DMS153 treated with DMSO at 0.1 percent for 48 hours (cell line): Measurements from ENCODE around the gene NCSTN.
"Not testable (repeated sequence)": the region's sequence is repeated elsewhere in the genome, so short reads cannot be mapped to it uniquely, and the experiment has no call there.

Experiments
- DNase-seq: peaks from one replicate; lab custom pipeline; 2025; ENCODE audit not compliant: unreplicated experiment; lab: John Stamatoyannopoulos, UW

The NCSTN gene

GRCh38 chr1:160370561-160371345, 27.6 kb downstream of the NCSTN start:
- DNase-seq = no peak

- no peak for DNase-seq
Observed at GRCh38 chr1:160371346-160371631, 28.1 kb downstream of the NCSTN start.

DNA sequence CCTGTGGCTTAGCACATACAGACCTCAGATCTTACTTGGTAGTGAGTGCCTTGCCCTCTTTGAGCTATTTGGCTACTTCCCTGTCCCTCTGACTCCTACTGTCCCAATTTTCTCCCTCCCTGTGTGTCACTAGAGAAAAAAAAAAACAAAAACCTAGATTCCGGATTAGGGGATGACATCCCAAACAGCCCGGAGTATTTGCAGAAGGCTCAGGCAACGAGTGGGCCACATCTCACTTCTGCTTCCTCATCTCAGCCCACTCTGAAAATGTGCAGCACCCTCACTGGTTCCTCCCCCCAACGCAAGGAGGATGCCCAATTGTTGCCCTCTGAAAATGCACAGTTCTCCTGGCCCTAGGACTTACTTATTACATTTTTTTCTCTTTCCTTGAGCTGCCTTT, 28.6 kb downstream of the NCSTN start:
- no peak for DNase-seq

DNA sequence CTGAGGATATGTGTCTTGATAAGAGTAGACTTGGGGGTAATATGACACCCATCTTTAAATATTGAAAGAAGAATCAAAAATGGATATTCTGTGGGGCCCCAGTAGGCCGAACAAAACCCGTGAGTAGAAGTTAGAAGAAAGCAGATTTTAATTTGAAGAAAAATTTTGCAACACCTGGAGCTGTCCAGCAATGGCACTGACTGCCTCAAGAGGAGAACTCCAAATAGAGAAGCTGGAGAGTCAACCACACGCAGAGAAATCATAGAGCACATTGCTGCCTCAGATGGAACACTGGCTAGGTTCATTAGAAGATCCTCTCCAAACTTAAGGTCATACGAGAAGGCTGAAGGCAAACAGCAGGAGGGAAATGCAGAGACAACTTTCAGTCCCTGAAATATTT, 30.5 kb downstream of the NCSTN start:
- no peak for DNase-seq

DNA sequence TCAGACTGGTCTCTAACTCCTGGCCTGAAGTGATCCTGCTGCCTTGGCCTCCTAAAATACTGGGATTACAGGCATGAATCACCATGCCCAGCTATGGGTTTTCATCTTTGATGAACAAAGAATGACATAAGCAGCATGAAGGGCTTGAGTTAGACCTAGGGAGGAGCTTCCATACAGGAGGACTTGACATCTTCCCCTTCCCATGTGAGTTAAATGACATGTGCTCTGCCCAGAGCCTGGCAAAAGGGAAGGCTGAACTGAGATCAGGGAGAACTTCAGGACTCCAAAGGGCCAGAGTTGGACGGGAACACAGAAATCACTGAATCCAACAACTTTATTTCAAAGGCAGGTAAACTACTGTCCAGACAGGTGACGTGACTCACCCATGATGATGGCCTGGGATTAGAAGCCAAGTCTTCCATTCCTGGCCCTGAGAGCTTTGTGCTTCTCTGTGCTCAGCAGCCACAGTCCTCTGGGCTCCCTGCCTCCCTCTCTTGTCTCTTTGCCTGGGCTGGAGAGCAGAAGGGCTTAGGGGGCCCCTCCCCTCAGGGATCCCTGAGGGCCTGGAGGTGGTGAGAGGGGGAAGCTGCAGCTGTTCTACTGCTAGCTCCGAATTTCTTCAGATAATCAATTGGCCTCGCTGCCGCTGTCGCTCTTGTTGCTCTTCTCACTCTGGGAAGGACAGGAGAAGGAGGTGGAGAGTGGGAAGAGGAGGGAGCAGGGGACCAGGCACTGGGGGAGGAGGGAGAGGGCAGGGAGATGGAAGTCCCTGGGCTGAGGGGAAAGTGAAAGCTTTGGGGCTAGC, 31.3 kb downstream of the NCSTN start:
- no peak for DNase-seq

- no peak for DNase-seq
Observed at GRCh38 chr1:160375788-160376524, 32.8 kb downstream of the NCSTN start.

- peak; percentile 89 for DNase-seq
Observed at GRCh38 chr1:160376525-160377131, 33.4 kb downstream of the NCSTN start.

- no peak for DNase-seq
Observed at GRCh38 chr1:160377585-160378206, 34.5 kb downstream of the NCSTN start.

DNA sequence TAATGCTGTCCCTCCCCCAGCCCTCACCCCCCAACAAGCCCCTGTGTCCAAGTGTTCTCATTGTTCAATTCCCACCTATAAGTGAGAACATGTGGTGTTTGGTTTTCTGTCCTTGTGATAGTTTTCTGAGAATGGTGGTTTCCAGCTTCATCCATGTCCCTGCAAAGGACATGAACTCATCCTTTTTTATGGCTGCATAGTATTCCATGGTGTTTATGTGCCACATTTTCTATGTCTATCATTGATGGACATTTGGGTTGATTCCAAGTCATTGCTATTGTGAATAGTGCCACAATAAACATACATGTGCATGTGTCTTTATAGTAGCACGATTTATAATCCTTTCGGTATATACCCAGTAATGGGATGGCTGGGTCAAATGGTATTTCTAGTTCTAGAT, 41.6 kb downstream of the NCSTN start:
- DNase-seq = not testable (repeated sequence)

GRCh38 chr1:160388406-160388805, 45.2 kb downstream of the NCSTN start:
- DNase-seq = not testable (repeated sequence)

DNA sequence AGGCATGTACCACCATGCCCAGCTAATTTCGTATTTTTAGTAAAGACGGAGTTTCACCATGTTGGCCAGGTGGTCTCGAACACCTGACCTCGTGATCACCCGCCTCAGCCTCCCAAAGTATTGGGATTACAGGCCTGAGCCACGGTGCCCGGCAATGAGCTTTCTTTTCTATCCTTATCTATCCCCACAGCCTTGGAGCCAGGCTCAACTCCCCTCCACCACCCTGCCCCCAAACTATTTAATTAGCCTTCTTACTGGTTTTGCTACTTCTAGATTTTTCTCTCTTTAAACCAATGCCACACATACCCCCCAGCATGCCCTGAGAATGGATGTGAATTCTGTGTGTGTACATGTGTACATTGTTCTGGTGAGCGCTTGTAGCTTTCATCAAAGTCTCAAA, 51.5 kb downstream of the NCSTN start:
- no peak for DNase-seq

DNA sequence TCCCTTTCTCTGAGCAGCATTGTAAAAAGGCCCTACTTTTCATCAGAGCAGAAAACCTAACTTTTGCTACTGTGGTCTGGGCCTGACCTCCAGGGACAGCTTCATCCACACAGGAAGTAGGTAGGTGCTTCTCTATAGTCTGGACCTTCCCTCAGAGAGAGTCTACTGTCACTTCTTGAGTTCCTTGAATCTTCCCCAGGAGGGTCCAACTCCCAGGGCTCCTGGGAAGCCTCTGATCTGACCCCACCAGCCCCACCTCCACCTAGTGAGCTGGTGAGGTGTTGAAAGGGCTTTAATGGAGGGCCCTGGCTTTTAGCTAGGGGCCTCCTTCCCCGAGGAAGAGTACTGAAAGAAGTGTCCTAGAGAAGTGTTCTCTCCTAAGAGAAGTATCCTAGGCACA, 54.5 kb downstream of the NCSTN start:
- DNase-seq = no peak

DNA sequence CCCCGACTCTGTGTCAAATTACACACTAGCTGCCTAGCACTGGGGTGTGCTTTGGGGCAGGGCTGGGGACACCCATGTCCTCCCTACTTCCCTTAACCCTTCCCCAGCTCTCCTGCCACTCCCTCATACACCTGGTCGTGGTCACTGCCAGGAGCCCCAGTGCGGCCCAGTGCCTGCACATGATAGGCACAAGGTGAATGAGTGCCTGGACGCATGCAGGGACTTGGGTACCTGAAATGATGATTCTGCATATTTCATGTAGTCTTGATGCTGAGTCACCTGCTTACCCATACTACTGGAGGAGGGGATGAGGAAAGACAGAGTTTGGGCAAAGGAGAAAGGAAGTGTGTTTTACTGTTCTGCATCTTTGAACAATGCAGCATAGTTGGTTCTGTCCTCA, 55.6 kb downstream of the NCSTN start:
- no peak for DNase-seq

DNA sequence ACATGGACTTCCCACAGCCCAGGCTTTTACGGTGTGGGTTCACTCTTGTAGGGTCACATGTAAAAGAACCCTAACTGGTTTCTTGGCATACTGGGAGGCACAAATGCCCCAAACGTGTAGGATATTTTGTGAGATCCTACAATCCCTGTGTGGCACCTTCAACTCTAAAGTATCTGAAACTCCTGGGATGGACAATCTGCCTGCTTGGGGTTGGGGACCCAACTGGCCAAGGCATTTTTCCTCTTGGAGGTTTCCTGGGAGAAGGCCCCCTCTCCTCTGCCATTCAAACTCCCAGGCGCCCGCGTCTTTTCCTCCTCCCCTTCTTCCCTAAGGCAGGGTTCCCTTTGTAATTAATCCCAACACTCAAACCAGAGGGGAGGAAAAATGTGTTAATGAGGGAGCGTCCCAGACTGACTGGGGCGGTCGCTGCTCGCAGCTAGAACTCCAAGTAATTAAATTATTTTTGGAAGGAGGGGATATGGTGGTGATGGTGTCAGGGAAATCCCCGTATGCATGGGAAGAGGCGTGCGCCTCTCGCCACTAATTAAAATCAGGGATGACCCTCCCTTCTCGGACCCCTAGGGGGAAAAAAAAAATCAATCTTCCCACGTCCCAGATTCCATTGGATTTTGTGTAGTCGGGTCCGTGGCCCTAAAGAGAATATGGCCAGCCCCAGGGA, 56.5 kb downstream of the NCSTN start:
- no peak for DNase-seq

- DNase-seq = peak; percentile 34
Observed at GRCh38 chr1:160400223-160400645, 57.1 kb downstream of the NCSTN start, which contains the start of gene VANGL2. Gene VANGL2 (plus strand): TSS chr1:160400564. CDS start chr1:160415838, 15,274 bp downstream.

DNA sequence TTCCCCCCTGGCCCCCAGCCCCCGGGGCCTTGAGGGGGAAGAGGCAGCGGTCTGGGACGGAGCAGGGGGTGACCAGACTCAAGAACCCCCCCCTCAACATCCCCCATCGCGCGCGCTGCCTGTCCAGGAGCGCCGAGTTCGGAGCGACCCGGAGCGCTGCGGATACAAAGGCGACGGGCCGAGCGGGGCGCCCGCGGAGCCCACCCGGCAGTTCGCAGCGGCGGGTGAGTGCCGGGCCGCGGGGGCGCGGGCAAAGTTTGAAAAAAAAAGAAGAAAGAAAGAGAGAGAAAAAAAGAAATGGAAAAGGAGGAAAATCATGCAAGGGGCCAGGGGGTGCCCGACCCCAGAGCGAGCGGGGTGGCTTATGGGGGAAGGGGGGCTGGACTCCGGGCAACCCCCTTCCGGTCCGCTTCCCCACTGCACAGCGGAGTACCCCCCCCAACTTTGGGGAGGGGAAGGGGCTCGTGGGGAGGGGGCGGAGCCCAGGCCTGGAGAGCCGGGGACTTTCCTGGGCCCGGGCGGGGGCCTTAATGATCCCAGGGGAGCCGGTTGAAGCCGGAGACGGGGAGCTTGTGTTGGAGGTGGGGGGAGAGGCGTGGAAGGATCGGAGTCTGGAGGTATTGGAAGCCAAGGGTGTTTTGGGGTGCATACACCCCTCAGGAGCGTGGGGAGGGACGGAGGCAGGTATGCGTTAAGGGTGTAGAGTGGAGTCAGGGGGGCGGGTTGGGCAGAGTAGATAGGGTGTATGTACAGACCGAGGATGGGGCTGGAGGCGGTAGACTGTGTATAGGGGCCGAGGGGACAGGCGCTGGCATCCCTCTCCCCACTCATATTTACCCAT, 57.7 kb downstream of the NCSTN start:
- no peak for DNase-seq

DNA sequence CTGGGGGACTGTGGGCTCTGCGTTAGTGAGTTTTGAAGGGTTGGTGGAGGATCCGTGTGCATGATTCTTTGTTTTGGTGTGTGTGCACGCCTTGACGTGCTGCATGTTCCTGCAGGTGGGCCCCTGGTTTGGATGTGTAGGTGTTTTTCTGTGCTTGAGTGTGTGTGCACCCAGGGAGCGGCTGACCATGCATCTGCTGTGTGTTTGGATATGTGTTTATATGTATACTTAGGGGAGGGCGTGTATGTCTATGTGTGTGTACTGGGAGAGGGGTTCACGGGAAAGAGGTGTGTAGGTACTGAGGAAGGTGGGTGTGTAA, 58.3 kb downstream of the NCSTN start:
- DNase-seq = no peak

GRCh38 chr1:160402001-160402795, 59.0 kb downstream of the NCSTN start:
- no peak for DNase-seq

DNA sequence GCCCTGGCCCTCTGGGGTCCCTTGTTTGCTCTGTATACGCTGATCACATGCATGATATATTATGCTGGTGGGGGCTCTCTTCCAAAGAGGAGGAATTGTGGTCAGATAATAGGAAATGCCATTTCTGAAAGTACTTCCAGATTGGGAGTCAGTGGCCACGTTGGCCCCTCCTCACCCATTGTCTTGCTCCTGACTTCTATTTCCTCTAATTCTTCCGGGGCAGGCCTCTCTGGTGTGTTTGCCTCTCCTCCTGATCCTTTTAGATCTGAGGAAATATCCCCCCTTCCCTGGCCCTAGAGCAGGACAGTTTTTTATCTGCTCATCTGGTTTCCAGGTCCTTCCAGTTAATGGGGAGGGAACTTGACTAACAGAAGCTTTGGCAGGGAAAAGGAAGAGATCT, 60.1 kb downstream of the NCSTN start:
- no peak for DNase-seq
